HepG2 (cell line): ENCODE data around the gene AHRR. TPM values are rescaled to one million over a fixed set of nuclear protein-coding genes. Genes with fewer than 3 reads are reported as not detected.

ENCODE experiments used
- ARHGAP35 ChIP-seq: sonication (generic); formaldehyde crosslinking; IDR thresholded peaks from 2 replicates; pipeline ENCODE4 v1.9.0; 2022; ENCODE audit warnings: mild to moderate bottlenecking, inconsistent platforms, moderate library complexity, missing genetic modification reagents, borderline replicate concordance
- SNRNP70 ChIP-seq: fragments of 200-400 bp; formaldehyde crosslinking; IDR thresholded peaks from 2 replicates; pipeline ENCODE4 v1.6.1; 2017; ENCODE audit warnings: mild to moderate bottlenecking, low read depth, low read length, moderate library complexity
- TAF1 ChIP-seq: sonication (generic); formaldehyde crosslinking; IDR thresholded peaks from 2 replicates; pipeline ENCODE4 v1.4.0; 2020; ENCODE audit warnings: missing genetic modification reagents
- ZNF350 ChIP-seq: sonication (generic); formaldehyde crosslinking; IDR thresholded peaks from 2 replicates; pipeline ENCODE4 v1.4.0; 2020; ENCODE audit warnings: mild to moderate bottlenecking, low read depth, missing genetic modification reagents, borderline replicate concordance
- ZNF431 ChIP-seq: sonication (generic); formaldehyde crosslinking; IDR thresholded peaks from 2 replicates; pipeline ENCODE4 v1.9.0; 2022; ENCODE audit warnings: missing genetic modification reagents, low read depth, mild to moderate bottlenecking, borderline replicate concordance
- ZNF547 ChIP-seq: sonication (generic); formaldehyde crosslinking; IDR thresholded peaks from 2 replicates; pipeline ENCODE4 v1.5.1; 2020; ENCODE audit warnings: mild to moderate bottlenecking, missing genetic modification reagents
- ZNF557 ChIP-seq: sonication (generic); formaldehyde crosslinking; IDR thresholded peaks from 2 replicates; pipeline ENCODE4 v1.4.0; 2020; ENCODE audit warnings: missing genetic modification reagents
- ZNF563 ChIP-seq: sonication (generic); formaldehyde crosslinking; IDR thresholded peaks from 2 replicates; pipeline ENCODE4 v1.8.0; 2022; ENCODE audit warnings: mild to moderate bottlenecking, moderate library complexity, missing genetic modification reagents
- ZNF776 ChIP-seq: sonication (generic); formaldehyde crosslinking; IDR thresholded peaks from 2 replicates; pipeline ENCODE4 v1.4.0; 2020; ENCODE audit warnings: mild to moderate bottlenecking, missing genetic modification reagents
- polyA plus RNA-seq, 8 experiments: library from polyadenylated mRNA; depleted of rRNA in 3 of 8; stranded (reverse) in 7 of 8; unstranded in 1 of 8; fragments of >200 nt; fragmentation: Illumina TruSeq in 4 of 8; extraction: Trizol in 4 of 8; gene quantifications; 2 replicates each; pipeline versions ENCODE4 v1.2.1 to v1.2.3, GENCODE V29; 2011 to 2016; ENCODE audit warnings: low read depth in 4 of 8, missing spikeins in 1 of 8, mixed read lengths in 1 of 8; ENCODE audit not compliant: insufficient read depth in 1 of 8
- total RNA-seq, 5 experiments: library from RNA; depleted of rRNA; stranded (reverse); fragments of >200 nt; fragmentation: Illumina TruSeq; extraction: Trizol; gene quantifications; 2 replicates each; pipeline ENCODE4 v1.2.3, GENCODE V29; 2016; ENCODE audit warnings: low read depth in 1 of 5
- TF ChIP-seq, protein P1 (sequence below): sonication (generic); formaldehyde crosslinking; IDR thresholded peaks from 2 replicates; pipeline ENCODE4 v1.9.0; 2022; ENCODE audit warnings: missing genetic modification reagents, mild to moderate bottlenecking, borderline replicate concordance
- TF ChIP-seq, protein P2 (sequence below): sonication (generic); formaldehyde crosslinking; IDR thresholded peaks from 2 replicates; pipeline ENCODE4 v1.5.0; 2020; ENCODE audit warnings: missing genetic modification reagents
- TF ChIP-seq, protein P3 (sequence below): IDR thresholded peaks from 2 replicates; pipeline ENCODE4 v1.6.1; 2012; ENCODE audit warnings: inconsistent platforms
- TF ChIP-seq, protein P4 (sequence below): sonication (generic); formaldehyde crosslinking; IDR thresholded peaks from 2 replicates; pipeline ENCODE4 v1.4.0; 2020; ENCODE audit warnings: missing genetic modification reagents

AHRR gene
- total and polyA plus RNA-seq, 2 of the 13 experiments (the other 11 are each of a cell fraction or from before 2014, with no cell fraction given) = 0.28 to 0.35 TPM

DNA sequence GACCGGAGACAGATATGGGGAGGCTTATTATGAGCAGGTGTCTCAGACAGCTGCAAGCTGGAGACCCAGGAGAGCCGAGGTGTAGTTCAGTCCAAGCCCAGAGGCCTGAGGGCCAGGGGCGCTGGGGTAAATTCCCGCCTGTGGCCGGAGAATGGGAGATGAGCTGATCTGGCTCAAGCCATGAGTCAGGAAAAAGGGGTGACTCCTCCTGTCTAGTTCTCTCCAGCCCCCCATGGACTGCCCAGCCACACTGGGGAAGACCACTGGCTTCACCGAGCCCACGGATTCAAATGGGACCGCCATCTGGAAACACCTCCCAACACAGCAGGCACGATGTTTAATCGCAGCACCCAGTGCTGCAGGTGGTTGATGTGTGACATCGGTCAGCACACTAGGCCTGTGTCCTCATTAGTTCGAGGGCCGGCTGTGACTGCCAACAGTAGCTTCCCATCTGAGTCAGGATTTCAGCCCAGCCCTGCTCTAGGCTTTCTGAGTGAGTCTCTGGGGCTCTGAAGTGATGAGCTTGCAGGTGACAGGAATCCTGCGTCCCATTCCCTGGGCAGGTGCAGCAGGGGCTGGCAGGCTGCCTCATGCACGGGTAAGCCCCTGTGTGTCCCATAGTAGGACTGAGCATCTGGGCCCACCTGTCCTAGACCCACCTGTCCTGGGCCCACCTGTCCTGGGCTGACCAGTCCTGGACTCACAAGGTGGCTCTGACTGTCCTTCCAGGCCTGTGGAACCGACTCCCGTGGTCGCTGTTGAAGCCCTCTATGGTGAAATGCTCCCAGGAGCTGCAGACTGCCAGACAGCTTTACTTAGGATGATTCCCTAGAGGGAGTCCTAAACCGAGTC lies 49.7 kb downstream of the AHRR start (continued):
- TF ChIP-seq, protein P1, sequence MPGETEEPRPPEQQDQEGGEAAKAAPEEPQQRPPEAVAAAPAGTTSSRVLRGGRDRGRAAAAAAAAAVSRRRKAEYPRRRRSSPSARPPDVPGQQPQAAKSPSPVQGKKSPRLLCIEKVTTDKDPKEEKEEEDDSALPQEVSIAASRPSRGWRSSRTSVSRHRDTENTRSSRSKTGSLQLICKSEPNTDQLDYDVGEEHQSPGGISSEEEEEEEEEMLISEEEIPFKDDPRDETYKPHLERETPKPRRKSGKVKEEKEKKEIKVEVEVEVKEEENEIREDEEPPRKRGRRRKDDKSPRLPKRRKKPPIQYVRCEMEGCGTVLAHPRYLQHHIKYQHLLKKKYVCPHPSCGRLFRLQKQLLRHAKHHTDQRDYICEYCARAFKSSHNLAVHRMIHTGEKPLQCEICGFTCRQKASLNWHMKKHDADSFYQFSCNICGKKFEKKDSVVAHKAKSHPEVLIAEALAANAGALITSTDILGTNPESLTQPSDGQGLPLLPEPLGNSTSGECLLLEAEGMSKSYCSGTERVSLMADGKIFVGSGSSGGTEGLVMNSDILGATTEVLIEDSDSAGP (CRISPR knock-in tag) = no peak
- no peak for TF ChIP-seq ZNF776
- TF ChIP-seq, protein P2, sequence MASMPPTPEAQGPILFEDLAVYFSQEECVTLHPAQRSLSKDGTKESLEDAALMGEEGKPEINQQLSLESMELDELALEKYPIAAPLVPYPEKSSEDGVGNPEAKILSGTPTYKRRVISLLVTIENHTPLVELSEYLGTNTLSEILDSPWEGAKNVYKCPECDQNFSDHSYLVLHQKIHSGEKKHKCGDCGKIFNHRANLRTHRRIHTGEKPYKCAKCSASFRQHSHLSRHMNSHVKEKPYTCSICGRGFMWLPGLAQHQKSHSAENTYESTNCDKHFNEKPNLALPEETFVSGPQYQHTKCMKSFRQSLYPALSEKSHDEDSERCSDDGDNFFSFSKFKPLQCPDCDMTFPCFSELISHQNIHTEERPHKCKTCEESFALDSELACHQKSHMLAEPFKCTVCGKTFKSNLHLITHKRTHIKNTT (CRISPR knock-in tag) = no peak
- TF ChIP-seq ZNF350 (CRISPR knock-in tag) = no peak
- no peak for TF ChIP-seq TAF1 (CRISPR knock-in tag)
- no peak for TF ChIP-seq ZNF557 (CRISPR knock-in tag)
- no peak for TF ChIP-seq ZNF431 (CRISPR knock-in tag)
- TF ChIP-seq ZNF563 (CRISPR knock-in tag) = no peak
- TF ChIP-seq, protein P3, sequence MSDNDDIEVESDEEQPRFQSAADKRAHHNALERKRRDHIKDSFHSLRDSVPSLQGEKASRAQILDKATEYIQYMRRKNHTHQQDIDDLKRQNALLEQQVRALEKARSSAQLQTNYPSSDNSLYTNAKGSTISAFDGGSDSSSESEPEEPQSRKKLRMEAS = no peak
- TF ChIP-seq, protein P4, sequence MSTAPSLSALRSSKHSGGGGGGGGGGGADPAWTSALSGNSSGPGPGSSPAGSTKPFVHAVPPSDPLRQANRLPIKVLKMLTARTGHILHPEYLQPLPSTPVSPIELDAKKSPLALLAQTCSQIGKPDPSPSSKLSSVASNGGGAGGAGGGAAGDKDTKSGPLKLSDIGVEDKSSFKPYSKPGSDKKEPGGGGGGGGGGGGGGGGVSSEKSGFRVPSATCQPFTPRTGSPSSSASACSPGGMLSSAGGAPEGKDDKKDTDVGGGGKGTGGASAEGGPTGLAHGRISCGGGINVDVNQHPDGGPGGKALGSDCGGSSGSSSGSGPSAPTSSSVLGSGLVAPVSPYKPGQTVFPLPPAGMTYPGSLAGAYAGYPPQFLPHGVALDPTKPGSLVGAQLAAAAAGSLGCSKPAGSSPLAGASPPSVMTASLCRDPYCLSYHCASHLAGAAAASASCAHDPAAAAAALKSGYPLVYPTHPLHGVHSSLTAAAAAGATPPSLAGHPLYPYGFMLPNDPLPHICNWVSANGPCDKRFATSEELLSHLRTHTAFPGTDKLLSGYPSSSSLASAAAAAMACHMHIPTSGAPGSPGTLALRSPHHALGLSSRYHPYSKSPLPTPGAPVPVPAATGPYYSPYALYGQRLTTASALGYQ (CRISPR knock-in tag) = no peak
- TF ChIP-seq ZNF547 = no peak
- TF ChIP-seq ARHGAP35 (CRISPR knock-in tag) = no peak
- no peak for TF ChIP-seq SNRNP70
- TF ChIP-seq, all 625 proteins: peak for 0
